Activated naive CD8-positive, alpha-beta T cell treated with anti-CD3 and anti-CD28 coated beads for 36 hours (primary cell): ENCODE measurements around the gene CCDC30. TPM values are rescaled to one million over a fixed set of nuclear protein-coding genes. Genes with fewer than 3 reads are reported as not detected.
A peak's percentile ranks its signal among the peaks of the same experiment; 100 is the strongest.
"Not testable (repeated sequence)": the region's sequence is repeated elsewhere in the genome, so short reads cannot be mapped to it uniquely, and the experiment has no call there.

Experiments
- DNase-seq: peaks from one replicate; pipeline ENCODE4 v3.0.0; 2021
- H3K27ac Mint-ChIP-seq: one replicate; pipeline ENCODE4 v1.8.0; 2022; ENCODE audit warnings: mild to moderate bottlenecking, moderate library complexity, mixed read lengths
- H3K27me3 Mint-ChIP-seq: one replicate; pipeline ENCODE4 v1.8.0; 2022; ENCODE audit warnings: mild to moderate bottlenecking, mixed read lengths
- H3K36me3 Mint-ChIP-seq: one replicate; pipeline ENCODE4 v1.8.0; 2021; ENCODE audit warnings: mild to moderate bottlenecking, mixed read lengths
- H3K4me1 Mint-ChIP-seq: one replicate; pipeline ENCODE4 v1.8.0; 2021; ENCODE audit warnings: mixed read lengths
- H3K4me3 Mint-ChIP-seq: one replicate; pipeline ENCODE4 v1.8.0; 2022; ENCODE audit warnings: mild to moderate bottlenecking, moderate library complexity, mixed read lengths
- H3K9me3 Mint-ChIP-seq: one replicate; pipeline ENCODE4 v1.8.0; 2022; ENCODE audit warnings: mixed read lengths
- total RNA-seq, 2 experiments: library from RNA; stranded (reverse); gene quantifications; one replicate each; pipeline ENCODE4 v1.2.3, GENCODE V29; 2021

Gene CCDC30
- total RNA-seq, 2 experiments from 2014 or later = 0.72 to 1.0 TPM

- no peaks in the 10 kb centered on the region for H3K9me3 Mint-ChIP-seq
- no peak for DNase-seq
- H3K27ac Mint-ChIP-seq = no peak overlapping the region
- peaks cover 36% of the 10 kb centered on the region for H3K36me3 Mint-ChIP-seq
- H3K4me3 Mint-ChIP-seq = peak overlapping the region; percentile 92
- peaks cover 3% of the 10 kb centered on the region for H3K27me3 Mint-ChIP-seq
- H3K4me1 Mint-ChIP-seq = peaks cover 31% of the 10 kb centered on the region
Observed at GRCh38 chr1:42680055-42680454, 217.0 kb downstream of the CCDC30 start.

DNA sequence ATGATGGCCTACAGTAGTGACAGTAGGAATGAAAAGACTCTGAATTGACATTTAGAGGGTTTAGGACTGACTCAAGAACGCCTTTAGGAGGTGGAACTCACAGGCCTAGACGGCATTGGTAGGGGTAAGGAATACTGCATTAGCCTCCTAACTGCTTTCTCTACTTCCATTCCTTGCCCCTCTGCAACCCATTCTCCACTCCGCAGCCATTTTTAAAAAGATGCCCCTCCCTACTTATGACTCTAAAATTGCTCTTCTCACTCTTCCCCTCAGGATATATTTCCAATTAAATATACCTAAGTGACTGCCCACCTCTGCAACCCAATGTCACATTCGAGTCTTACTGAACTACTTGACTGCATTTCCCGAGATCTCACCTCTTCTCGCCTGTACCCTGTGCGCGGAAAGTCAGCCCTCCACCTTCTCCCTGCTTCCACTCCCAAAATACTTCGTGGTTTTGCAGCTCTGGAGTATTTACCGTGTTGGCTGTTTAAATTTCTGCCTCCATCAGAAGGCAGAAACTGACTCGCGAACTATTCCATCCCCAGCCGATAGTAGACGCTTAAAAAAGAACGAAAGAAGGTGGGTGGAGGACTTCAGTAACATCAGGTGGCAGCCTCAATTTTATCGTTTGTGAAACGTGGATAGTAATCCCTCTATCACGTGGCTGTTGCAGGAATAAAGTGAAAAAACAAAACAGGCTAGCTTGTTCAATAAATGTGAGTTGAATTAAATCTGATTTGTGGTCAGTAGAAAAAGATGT lies 218.0 kb downstream of the CCDC30 start:
- Mint-ChIP-seq H3K4me1 (peaks cover 40% of the 10 kb centered on the region), H3K27ac (peak overlapping the region; percentile 99), H3K36me3 (peaks cover 42% of the 10 kb centered on the region), H3K27me3 (peaks cover 3% of the 10 kb centered on the region), H3K4me3 (peak overlapping the region; percentile 92), H3K9me3 (no peaks in the 10 kb centered on the region)
- no peak for DNase-seq

- DNase-seq = peak; percentile 93
- Mint-ChIP-seq H3K4me1 (peaks cover 47% of the 10 kb centered on the region), H3K27ac (peak within 1 kb of the TSS; percentile 99), H3K36me3 (peaks cover 45% of the 10 kb centered on the region), H3K27me3 (peaks cover 3% of the 10 kb centered on the region), H3K4me3 (peak within 1 kb of the TSS; percentile 99), H3K9me3 (no peaks in the 10 kb centered on the region)
Observed at GRCh38 chr1:42681741-42682483, 218.8 kb downstream of the CCDC30 start, which contains the start of gene YBX1. TSS of gene YBX1 (plus strand) at chr1:42682418. CDS start at chr1:42682566, 148 bp downstream.

DNA sequence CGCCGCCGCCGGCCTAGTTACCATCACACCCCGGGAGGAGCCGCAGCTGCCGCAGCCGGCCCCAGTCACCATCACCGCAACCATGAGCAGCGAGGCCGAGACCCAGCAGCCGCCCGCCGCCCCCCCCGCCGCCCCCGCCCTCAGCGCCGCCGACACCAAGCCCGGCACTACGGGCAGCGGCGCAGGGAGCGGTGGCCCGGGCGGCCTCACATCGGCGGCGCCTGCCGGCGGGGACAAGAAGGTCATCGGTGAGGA lies 219.3 kb downstream of the CCDC30 start:
- H3K4me1 Mint-ChIP-seq = peaks cover 52% of the 10 kb centered on the region
- DNase-seq, H3K27me3 Mint-ChIP-seq, H3K9me3 Mint-ChIP-seq: not testable (repeated sequence)
- H3K4me3 Mint-ChIP-seq = peak overlapping the region; percentile 92
- peaks cover 50% of the 10 kb centered on the region for H3K36me3 Mint-ChIP-seq
- H3K27ac Mint-ChIP-seq = peak overlapping the region; percentile 99

DNA sequence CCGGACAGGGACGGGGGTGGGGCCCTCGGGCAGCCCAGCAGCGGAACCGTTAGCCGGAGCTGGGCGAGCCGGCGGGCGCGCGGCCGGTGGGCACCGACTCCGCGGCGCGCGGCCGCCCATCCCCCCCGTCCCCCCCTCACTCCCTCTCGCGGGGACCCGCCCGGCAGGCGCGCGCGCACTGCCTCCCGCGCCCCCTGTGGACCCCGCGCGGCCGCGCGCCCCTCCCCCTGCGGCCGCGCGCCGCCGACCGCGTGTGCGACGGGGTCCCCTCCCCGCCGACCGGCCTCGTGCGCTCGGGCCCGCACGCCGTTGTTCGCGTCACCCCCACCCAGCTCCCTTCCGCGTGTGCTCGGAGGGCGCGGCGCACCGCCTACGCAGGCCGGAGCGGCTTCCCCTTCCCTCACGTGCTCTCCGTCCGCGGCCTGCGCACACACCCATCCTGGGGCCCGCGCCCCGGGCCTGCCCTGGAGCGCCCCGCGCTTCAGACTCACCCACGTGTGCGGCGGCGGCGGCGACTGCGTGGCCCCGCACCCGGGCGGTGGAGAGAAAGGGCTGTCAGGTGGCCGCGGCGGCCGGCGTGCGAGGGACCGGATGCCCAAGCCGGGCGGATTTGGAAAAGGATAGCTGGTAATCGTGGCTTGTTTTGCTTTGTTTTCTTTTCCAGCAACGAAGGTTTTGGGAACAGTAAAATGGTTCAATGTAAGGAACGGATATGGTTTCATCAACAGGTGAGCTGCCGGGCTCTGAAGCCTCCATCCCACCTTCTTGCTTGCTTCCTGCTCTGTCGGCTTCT lies 219.8 kb downstream of the CCDC30 start:
- Mint-ChIP-seq H3K36me3 (peaks cover 55% of the 10 kb centered on the region), H3K9me3 (no peaks in the 10 kb centered on the region), H3K4me3 (peak overlapping the region; percentile 99), H3K4me1 (peaks cover 57% of the 10 kb centered on the region), H3K27ac (peak overlapping the region; percentile 94), H3K27me3 (peaks cover 3% of the 10 kb centered on the region)
- DNase-seq = peak; percentile 76

DNA sequence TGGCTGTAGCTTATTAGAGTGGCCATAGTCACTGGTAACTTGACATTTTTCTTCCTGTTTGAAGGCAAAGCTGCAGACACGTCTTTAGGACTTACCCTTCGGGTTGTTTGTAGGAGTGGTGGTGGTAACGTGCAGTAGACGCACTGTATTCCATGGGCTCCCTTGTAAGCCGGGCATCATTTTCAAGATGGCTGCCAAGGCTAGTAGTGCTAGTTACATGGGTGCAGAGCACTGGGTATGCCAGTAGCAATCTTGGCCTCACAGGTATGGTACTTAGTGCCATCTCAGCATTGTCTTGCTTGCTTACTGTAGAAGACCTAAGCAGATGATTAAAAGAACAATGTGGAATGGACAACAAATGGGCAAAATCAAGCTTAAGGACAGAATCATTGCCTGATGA lies 221.1 kb downstream of the CCDC30 start:
- H3K36me3 Mint-ChIP-seq = peaks cover 54% of the 10 kb centered on the region
- no peaks in the 10 kb centered on the region for H3K9me3 Mint-ChIP-seq
- peak; percentile 17 for DNase-seq
- H3K27me3 Mint-ChIP-seq = peaks cover 3% of the 10 kb centered on the region
- H3K4me3 Mint-ChIP-seq = peak overlapping the region; percentile 99
- H3K27ac Mint-ChIP-seq = peak overlapping the region; percentile 94
- H3K4me1 Mint-ChIP-seq = peaks cover 65% of the 10 kb centered on the region

DNA sequence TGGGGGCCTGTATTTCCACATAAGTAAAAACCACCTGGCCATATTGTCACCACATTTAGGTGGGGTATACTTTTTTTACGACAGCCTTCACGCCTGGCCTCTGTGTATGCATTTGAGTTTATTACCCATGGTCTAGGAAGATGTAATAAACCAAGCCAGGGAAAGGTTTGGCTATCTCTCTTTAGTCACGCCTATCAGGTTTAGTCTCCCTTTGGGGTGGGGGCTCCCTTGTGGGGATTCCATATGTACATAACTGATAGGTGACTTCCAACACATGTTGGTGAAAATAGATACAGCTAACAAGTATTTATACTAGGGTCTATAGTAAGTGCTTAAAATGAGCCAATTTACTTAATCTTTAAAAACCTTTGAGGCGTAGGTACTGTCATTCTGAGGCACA lies 223.3 kb downstream of the CCDC30 start:
- Mint-ChIP-seq H3K4me3 (peak overlapping the region; percentile 67), H3K27ac (no peak overlapping the region), H3K36me3 (peaks cover 55% of the 10 kb centered on the region), H3K9me3 (no peaks in the 10 kb centered on the region), H3K27me3 (peaks cover 3% of the 10 kb centered on the region), H3K4me1 (peaks cover 75% of the 10 kb centered on the region)
- no peak for DNase-seq

DNA sequence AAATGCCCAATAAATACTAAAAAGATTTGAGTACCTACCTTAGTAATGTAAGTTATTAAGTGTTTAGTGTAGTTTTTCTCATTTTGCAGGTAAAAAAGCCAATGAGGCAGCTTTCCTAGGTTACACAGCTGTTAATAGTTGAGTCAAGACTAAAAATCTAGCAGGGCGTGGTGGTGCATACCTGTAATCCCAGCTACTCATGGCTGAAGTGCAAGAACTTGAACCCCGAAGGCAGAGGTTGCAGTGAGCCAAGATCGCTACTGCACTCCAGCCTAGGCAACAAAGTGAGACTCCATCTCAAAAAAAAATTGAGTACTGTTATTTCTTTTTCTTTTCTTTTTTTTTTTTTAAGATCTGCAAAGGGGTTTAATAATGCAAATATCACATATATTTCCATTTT lies 226.8 kb downstream of the CCDC30 start:
- Mint-ChIP-seq H3K4me1 (peaks cover 89% of the 10 kb centered on the region), H3K27ac (peak overlapping the region; percentile 62), H3K36me3 (peaks cover 56% of the 10 kb centered on the region), H3K9me3 (no peaks in the 10 kb centered on the region), H3K4me3 (peak overlapping the region; percentile 43), H3K27me3 (no peaks in the 10 kb centered on the region)
- DNase-seq = no peak

- H3K36me3 Mint-ChIP-seq = peaks cover 57% of the 10 kb centered on the region
Observed at GRCh38 chr1:42690477-42691156, 227.5 kb downstream of the CCDC30 start.

GRCh38 chr1:42691157-42691498 lies 228.0 kb downstream of the CCDC30 start:
- H3K4me3 Mint-ChIP-seq = no peak overlapping the region

More at GRCh38 chr1:42690477-42691156, 227.5 kb downstream of the CCDC30 start:
- Mint-ChIP-seq H3K27ac (peak overlapping the region; percentile 25), H3K4me1 (peaks cover 89% of the 10 kb centered on the region), H3K9me3 (no peaks in the 10 kb centered on the region), H3K27me3 (no peaks in the 10 kb centered on the region), H3K4me3 (no peak overlapping the region)
- no peak for DNase-seq

DNA sequence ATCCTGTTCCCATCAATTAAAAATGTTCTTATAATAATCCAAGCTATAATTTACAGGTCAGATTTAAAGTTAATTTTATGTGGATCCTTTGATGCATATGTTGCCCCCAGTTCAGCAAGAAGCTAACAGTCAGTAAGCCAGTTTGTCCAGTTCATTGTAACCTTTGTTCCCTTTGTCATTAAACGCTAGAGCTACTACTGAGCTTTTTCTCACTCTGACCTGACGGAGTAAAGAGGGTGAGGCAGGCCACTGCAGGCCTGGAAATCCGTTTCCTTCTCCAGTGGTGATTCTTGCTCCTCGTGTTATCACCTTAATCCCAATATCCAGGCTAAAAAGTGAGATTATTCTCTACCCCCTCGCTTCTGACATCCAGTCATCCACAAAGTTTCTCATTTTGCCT lies 229.4 kb downstream of the CCDC30 start:
- no peak for DNase-seq
- H3K4me1 Mint-ChIP-seq = peaks cover 75% of the 10 kb centered on the region
- no peak overlapping the region for H3K4me3 Mint-ChIP-seq
- H3K36me3 Mint-ChIP-seq = peaks cover 51% of the 10 kb centered on the region
- peak overlapping the region; percentile 11 for H3K27ac Mint-ChIP-seq
- H3K9me3 Mint-ChIP-seq = no peaks in the 10 kb centered on the region
- H3K27me3 Mint-ChIP-seq = no peaks in the 10 kb centered on the region

More at GRCh38 chr1:42691157-42691498, 228.0 kb downstream of the CCDC30 start:
- Mint-ChIP-seq H3K36me3 (peaks cover 58% of the 10 kb centered on the region), H3K27ac (peak overlapping the region; percentile 67), H3K9me3 (no peaks in the 10 kb centered on the region), H3K27me3 (no peaks in the 10 kb centered on the region), H3K4me1 (peaks cover 86% of the 10 kb centered on the region)
- no peak for DNase-seq

DNA sequence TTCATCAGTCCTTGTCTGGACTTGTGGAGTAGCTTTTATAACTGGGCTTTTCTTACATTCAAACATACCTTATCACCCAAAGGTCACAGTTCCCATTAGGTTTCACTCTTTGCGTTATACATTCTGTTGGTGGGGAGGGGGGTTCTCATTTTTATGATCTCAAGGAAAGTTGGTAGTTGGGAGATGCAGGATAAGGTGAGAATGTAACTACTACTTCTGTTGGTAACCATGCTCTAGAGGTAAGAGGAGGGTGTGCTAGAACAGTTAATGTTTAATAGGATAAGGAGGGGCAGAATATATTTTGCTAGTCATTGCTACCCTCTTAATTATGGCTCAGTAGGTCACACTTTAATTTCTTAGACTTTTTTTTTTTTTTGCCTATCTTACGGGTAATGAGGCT lies 229.8 kb downstream of the CCDC30 start:
- H3K36me3 Mint-ChIP-seq = peaks cover 47% of the 10 kb centered on the region
- DNase-seq = no peak
- no peaks in the 10 kb centered on the region for H3K27me3 Mint-ChIP-seq
- H3K9me3 Mint-ChIP-seq = no peaks in the 10 kb centered on the region
- no peak overlapping the region for H3K4me3 Mint-ChIP-seq
- H3K4me1 Mint-ChIP-seq = peaks cover 71% of the 10 kb centered on the region
- H3K27ac Mint-ChIP-seq = peak overlapping the region; percentile 11

- H3K36me3 Mint-ChIP-seq = peaks cover 56% of the 10 kb centered on the region
- peak overlapping the region; percentile 16 for H3K27ac Mint-ChIP-seq
Observed at GRCh38 chr1:42698081-42698813, 235.2 kb downstream of the CCDC30 start.

GRCh38 chr1:42700006-42700405 lies 236.9 kb downstream of the CCDC30 start:
- peaks cover 65% of the 10 kb centered on the region for H3K36me3 Mint-ChIP-seq
- peaks cover 15% of the 10 kb centered on the region for H3K4me1 Mint-ChIP-seq
- DNase-seq = no peak
- H3K4me3 Mint-ChIP-seq = no peak overlapping the region
- no peaks in the 10 kb centered on the region for H3K27me3 Mint-ChIP-seq
- no peaks in the 10 kb centered on the region for H3K9me3 Mint-ChIP-seq
- peak overlapping the region; percentile 56 for H3K27ac Mint-ChIP-seq

More at GRCh38 chr1:42698081-42698813, 235.2 kb downstream of the CCDC30 start:
- no peak for DNase-seq
- no peak overlapping the region for H3K4me3 Mint-ChIP-seq
- peaks cover 29% of the 10 kb centered on the region for H3K4me1 Mint-ChIP-seq
- H3K9me3 Mint-ChIP-seq = no peaks in the 10 kb centered on the region
- no peaks in the 10 kb centered on the region for H3K27me3 Mint-ChIP-seq
